Measurements from ENCODE around the gene CELSR1. TPM values are rescaled to one million over a fixed set of nuclear protein-coding genes. Genes with fewer than 3 reads are reported as not detected.

The CELSR1 gene
- total RNA-seq, 1 experiment from 2014 or later = 30.7 TPM

DNA sequence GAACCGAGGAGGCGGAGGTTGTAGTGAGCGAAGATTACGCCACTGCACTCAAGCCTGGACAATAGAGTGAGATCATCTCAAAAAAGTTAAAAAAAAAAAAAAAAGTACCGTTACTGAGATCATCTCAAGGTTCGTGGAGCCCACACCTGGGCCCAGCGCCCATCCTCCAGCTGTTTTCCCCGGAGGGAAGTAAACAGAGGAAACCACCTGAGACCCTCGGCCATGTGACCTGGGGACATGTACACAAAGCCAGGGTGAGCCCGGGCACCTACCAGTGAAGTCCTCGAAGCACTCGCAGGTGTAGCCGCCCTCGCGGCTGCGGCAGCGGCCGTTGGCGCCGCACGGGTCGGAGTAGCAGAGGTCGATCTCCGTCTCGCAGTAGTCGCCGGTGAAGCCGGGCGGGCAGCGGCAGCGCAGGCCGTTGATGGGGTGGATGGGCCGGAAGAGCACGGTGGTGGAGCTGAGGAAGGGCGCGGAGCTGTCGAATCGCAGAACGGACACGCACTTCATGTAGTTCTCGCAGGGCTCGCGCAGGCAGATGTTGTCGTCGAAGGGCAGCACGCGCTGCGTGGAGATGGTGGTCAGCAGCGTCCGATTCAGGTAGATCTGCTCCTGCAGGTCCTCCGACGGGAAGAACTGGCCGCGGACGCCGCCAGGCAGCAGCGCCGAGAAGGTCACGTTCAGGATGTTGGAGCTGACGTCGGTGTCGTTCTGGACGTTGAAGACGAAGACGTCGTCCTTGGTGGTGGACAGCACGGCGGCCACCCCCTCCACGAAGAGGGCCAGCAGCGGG, 73.8 kb downstream of the CELSR1 start:
- ATAC-seq = no peak
- Histone ChIP-seq H3K36me3 (ENCODE audit: control insufficient read depth, insufficient read depth, low read length) (no peaks in the 10 kb centered on the region), H3K4me1 (ENCODE audit: control insufficient read depth, insufficient read depth, low read length) (no peaks in the 10 kb centered on the region), H3K27ac (ENCODE audit: low read length) (no peak overlapping the region), H3K27me3 (ENCODE audit: control insufficient read depth, insufficient read depth, low read length) (no peaks in the 10 kb centered on the region), H3K9me3 (ENCODE audit: control insufficient read depth, insufficient read depth, low read depth, low read length) (no peaks in the 10 kb centered on the region), H3K4me3 (ENCODE audit: low read depth in 2 of 2, low read length in 2 of 2) (no peak overlapping the region)
- TF ChIP-seq POLR2AphosphoS5 (IDR thresholded peaks at IDR 0.05; ENCODE audit: low read depth, low read length) (no peak), SIN3A (IDR thresholded peaks at IDR 0.05; ENCODE audit: borderline replicate concordance, insufficient read depth, low read depth, low read length) (no peak), TCF7L2 (IDR thresholded peaks at IDR 0.05; ENCODE audit: low read depth, low read length) (no peak)
- TF ChIP-seq, protein P1, sequence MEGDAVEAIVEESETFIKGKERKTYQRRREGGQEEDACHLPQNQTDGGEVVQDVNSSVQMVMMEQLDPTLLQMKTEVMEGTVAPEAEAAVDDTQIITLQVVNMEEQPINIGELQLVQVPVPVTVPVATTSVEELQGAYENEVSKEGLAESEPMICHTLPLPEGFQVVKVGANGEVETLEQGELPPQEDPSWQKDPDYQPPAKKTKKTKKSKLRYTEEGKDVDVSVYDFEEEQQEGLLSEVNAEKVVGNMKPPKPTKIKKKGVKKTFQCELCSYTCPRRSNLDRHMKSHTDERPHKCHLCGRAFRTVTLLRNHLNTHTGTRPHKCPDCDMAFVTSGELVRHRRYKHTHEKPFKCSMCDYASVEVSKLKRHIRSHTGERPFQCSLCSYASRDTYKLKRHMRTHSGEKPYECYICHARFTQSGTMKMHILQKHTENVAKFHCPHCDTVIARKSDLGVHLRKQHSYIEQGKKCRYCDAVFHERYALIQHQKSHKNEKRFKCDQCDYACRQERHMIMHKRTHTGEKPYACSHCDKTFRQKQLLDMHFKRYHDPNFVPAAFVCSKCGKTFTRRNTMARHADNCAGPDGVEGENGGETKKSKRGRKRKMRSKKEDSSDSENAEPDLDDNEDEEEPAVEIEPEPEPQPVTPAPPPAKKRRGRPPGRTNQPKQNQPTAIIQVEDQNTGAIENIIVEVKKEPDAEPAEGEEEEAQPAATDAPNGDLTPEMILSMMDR (IDR thresholded peaks at IDR 0.05) = no peak
- ChIA-PET POLR2A (no interaction called here), CTCF (no interaction called here)
- in situ Hi-C loops (cut with HindIII; ENCODE audit: low pct_unique_long_range_greater_than_20kb, low sequenced_read_pairs) (no loop called here), intact Hi-C loops (cut with micrococcal nuclease; ENCODE audit: unreplicated experiment) (no loop called here)
- no peak for DNase-seq (ENCODE audit: low read depth, low spot score)
- no TSS peak for BruUV-seq (replicated peaks)

DNA sequence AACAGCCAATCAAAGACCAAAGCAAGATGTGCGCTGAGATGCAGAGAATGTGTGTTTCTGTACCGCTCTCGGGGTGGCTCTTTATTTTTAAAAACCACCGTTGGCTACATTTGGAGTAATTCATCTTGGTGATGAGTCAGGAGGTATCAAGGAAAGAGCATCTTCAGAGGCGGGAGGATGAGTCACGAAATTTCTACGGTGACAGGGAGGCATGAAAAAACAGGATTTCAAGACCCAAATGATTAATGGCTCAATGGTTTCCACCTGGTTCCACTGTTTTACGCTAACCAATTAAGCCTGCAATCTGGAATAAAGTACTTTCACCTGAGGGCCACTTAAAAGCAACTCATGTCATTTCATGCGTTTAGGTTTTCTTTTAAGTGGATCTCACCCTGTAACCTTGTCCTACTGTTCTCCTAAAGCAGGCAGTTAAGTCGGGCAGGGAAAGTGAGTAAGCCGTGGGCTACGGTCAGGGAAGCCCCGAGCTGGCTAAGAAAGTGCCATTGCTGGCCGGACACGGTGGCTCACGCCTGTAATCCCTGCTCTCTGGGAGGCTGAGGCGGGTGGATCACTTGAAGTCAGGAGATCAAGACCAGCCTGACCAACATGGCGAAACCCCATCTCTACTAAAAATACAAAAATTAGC, 74.6 kb downstream of the CELSR1 start:
- no peak for TF ChIP-seq POLR2AphosphoS5 (IDR thresholded peaks at IDR 0.05; ENCODE audit: low read depth, low read length)
- Histone ChIP-seq H3K9me3 (ENCODE audit: control insufficient read depth, insufficient read depth, low read depth, low read length) (no peaks in the 10 kb centered on the region), H3K4me3 (ENCODE audit: low read depth in 2 of 2, low read length in 2 of 2) (no peak overlapping the region), H3K27me3 (ENCODE audit: control insufficient read depth, insufficient read depth, low read length) (no peaks in the 10 kb centered on the region), H3K36me3 (ENCODE audit: control insufficient read depth, insufficient read depth, low read length) (no peaks in the 10 kb centered on the region), H3K4me1 (ENCODE audit: control insufficient read depth, insufficient read depth, low read length) (no peaks in the 10 kb centered on the region), H3K27ac (ENCODE audit: low read length) (no peak overlapping the region)
- intact Hi-C loops (cut with micrococcal nuclease; ENCODE audit: unreplicated experiment) (no loop called here), in situ Hi-C loops (cut with HindIII; ENCODE audit: low pct_unique_long_range_greater_than_20kb, low sequenced_read_pairs) (no loop called here)
- CTCF ChIA-PET = no interaction called here
- POLR2A ChIA-PET = no interaction called here
- ATAC-seq = no peak
- DNase-seq (ENCODE audit: low read depth, low spot score) = no peak
- no TSS peak for BruUV-seq (replicated peaks)

DNA sequence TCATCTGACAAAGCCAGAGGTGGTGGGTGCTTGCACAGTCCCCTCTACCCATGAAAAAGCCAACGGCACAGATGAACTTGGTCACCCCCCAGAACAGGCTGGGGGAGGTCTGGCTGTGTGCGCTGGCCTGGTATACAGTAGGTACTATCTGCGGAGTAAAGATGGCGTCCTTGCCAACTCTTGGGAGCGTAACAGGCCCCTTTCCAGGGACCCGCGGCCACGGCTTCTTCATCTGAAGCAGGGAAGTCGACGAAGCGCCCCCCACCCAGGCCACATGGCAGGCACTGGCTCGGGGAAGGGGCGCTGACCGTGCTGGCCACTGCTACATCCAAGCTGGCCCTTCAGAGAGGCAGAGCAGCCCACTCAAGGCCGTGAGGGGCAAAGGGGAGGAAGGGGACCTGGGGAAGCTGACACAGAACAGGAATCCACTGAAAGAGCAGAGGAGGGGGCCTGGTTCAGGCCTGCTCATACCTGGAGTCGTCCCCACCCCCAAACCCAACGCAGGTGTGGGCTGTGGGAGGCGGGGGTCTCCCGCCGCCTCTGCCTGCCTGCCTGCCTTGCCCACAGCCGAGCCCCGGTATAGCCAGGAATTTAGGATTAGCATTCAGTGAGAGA, 75.7 kb downstream of the CELSR1 start:
- TF ChIP-seq TCF7L2 (IDR thresholded peaks at IDR 0.05; ENCODE audit: low read depth, low read length) = no peak
- no peak for TF ChIP-seq SIN3A (IDR thresholded peaks at IDR 0.05; ENCODE audit: borderline replicate concordance, insufficient read depth, low read depth, low read length)
- no peak for TF ChIP-seq POLR2AphosphoS5 (IDR thresholded peaks at IDR 0.05; ENCODE audit: low read depth, low read length)
- TF ChIP-seq, protein P1 (IDR thresholded peaks at IDR 0.05) = no peak
- TF ChIP-seq, protein P2, sequence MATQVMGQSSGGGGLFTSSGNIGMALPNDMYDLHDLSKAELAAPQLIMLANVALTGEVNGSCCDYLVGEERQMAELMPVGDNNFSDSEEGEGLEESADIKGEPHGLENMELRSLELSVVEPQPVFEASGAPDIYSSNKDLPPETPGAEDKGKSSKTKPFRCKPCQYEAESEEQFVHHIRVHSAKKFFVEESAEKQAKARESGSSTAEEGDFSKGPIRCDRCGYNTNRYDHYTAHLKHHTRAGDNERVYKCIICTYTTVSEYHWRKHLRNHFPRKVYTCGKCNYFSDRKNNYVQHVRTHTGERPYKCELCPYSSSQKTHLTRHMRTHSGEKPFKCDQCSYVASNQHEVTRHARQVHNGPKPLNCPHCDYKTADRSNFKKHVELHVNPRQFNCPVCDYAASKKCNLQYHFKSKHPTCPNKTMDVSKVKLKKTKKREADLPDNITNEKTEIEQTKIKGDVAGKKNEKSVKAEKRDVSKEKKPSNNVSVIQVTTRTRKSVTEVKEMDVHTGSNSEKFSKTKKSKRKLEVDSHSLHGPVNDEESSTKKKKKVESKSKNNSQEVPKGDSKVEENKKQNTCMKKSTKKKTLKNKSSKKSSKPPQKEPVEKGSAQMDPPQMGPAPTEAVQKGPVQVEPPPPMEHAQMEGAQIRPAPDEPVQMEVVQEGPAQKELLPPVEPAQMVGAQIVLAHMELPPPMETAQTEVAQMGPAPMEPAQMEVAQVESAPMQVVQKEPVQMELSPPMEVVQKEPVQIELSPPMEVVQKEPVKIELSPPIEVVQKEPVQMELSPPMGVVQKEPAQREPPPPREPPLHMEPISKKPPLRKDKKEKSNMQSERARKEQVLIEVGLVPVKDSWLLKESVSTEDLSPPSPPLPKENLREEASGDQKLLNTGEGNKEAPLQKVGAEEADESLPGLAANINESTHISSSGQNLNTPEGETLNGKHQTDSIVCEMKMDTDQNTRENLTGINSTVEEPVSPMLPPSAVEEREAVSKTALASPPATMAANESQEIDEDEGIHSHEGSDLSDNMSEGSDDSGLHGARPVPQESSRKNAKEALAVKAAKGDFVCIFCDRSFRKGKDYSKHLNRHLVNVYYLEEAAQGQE (IDR thresholded peaks at IDR 0.05; ENCODE audit: insufficient read depth in 1 of 2, low read depth in 2 of 2, low read length in 1 of 2) = no peak
- H3K4me1 ChIP-seq (ENCODE audit: control insufficient read depth, insufficient read depth, low read length) = no peaks in the 10 kb centered on the region
- ChIA-PET CTCF (no interaction called here), POLR2A (no interaction called here)
- ATAC-seq (no peak), DNase-seq (ENCODE audit: low read depth, low spot score) (no peak)
- H3K36me3 ChIP-seq (ENCODE audit: control insufficient read depth, insufficient read depth, low read length) = no peaks in the 10 kb centered on the region
- no TSS peak for BruUV-seq (replicated peaks)
- no peak overlapping the region for H3K4me3 ChIP-seq (ENCODE audit: low read depth in 2 of 2, low read length in 2 of 2)
- in situ Hi-C loops (cut with HindIII; ENCODE audit: low pct_unique_long_range_greater_than_20kb, low sequenced_read_pairs) (no loop called here), intact Hi-C loops (cut with micrococcal nuclease; ENCODE audit: unreplicated experiment) (no loop called here)
- no peak overlapping the region for H3K27ac ChIP-seq (ENCODE audit: low read length)
- no peaks in the 10 kb centered on the region for H3K27me3 ChIP-seq (ENCODE audit: control insufficient read depth, insufficient read depth, low read length)
- H3K9me3 ChIP-seq (ENCODE audit: control insufficient read depth, insufficient read depth, low read depth, low read length) = no peaks in the 10 kb centered on the region
